Stimulated activated CD4-positive, alpha-beta T cell treated with anti-CD3 and anti-CD28 coated beads, Interleukin-4, amount 100 ng/mL, for 1 hour (primary cell): ENCODE measurements around the gene SMPD3.
A peak's percentile ranks its signal among the peaks of the same experiment; 100 is the strongest.

ENCODE experiments used
- DNase-seq: peaks from one replicate; pipeline ENCODE4 v3.0.0-alpha.2; 2020

SMPD3 gene

GRCh38 chr16:68351463-68351862, 96.8 kb downstream of the SMPD3 start:
- DNase-seq: no peak

GRCh38 chr16:68350813-68351350, 97.4 kb downstream of the SMPD3 start:
- DNase-seq: no peak

- no peak for DNase-seq
Measured at GRCh38 chr16:68349838-68350410, 98.4 kb downstream of the SMPD3 start.

DNA sequence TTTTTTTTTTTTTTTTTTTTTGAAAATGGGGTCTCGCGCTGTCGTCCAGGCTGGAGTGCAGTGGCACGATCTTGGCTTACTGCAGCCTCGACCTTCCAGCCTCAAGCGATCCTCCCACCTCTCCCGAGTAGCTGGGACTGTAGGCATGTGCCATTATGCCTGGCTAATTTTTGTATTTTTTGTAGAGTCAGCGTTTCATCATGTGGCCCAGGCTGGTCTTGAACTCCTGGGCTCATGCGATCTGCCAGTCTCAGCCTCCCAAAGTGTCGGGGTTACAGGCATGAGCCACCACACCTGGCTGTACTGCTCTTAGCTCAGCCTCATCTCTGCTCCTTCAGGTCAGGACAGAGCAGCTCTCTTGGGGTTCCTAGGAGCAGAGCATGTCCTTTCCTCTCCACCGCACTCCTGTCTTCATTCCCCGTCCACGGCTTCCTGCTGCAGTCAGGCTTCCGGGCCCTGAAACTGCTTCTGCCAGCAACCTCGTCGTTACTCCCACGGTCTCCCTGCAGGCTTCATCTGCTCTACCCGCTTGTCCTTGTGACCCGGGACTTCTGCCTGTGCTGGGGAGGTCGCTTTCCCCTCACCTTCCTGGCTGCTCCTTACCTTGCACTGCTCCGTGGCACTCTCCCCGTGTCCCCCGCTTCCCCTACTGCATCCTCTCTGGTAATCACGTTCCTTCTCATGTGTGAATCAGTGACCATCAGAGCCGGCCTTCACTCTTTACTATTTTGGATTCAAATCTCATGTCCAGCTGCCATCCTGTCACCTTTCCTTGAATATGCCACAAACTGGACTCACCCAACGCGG, 99.5 kb downstream of the SMPD3 start:
- no peak for DNase-seq

DNA sequence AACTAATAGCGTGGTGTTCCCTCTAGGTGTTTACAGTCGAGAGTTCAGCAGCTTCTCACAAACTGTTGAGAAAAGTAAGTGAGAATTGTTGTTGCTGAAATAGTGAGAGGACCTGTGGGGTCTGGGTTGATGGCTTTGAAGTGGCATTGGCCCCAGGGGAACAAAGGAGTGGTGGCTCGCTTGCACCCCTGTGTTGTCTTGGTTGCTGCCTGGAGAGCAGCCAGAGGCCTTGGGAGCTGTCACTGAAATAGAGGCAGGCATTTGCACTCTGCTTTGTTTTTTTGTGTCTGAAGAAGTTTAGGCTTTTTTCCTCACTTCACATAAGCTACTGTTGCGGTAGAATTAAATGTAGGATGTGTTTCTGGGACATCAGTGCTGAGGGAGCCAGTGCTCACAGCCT, 100.7 kb downstream of the SMPD3 start:
- DNase-seq: no peak

GRCh38 chr16:68346892-68347480, 101.3 kb downstream of the SMPD3 start:
- no peak for DNase-seq

- no peak for DNase-seq
Measured at GRCh38 chr16:68345958-68346635, 102.2 kb downstream of the SMPD3 start.

GRCh38 chr16:68345351-68345810, 102.9 kb downstream of the SMPD3 start:
- no peak for DNase-seq

- DNase-seq: no peak
Measured at GRCh38 chr16:68344252-68344651, 104.1 kb downstream of the SMPD3 start.

- DNase-seq: no peak
Measured at GRCh38 chr16:68343137-68343536, 105.2 kb downstream of the SMPD3 start.

GRCh38 chr16:68342620-68343019, 105.7 kb downstream of the SMPD3 start:
- no peak for DNase-seq

GRCh38 chr16:68339214-68339613, 109.1 kb downstream of the SMPD3 start:
- no peak for DNase-seq

GRCh38 chr16:68338326-68339119, 109.8 kb downstream of the SMPD3 start:
- no peak for DNase-seq

DNA sequence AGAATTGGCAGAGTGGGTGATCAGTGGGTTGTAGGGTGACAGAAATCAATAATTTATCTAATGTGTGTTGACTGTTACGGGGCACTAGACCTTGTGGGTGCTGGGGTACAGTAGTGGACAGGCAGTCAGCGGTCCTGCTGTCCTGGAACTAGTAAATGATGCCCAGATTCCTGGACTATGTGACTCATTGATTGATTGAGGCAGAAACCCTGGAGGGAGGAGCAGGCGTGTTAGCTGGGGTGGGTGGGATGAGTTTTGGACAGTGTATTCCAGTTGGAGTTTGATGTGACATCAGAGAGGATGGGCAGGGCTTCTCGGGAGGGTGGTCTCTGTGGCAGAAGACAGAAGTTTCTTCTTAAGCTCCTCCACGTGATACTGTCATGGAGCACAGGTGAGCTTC, 113.1 kb downstream of the SMPD3 start:
- DNase-seq: no peak

- no peak for DNase-seq
Measured at GRCh38 chr16:68332411-68333121, 115.7 kb downstream of the SMPD3 start.

DNA sequence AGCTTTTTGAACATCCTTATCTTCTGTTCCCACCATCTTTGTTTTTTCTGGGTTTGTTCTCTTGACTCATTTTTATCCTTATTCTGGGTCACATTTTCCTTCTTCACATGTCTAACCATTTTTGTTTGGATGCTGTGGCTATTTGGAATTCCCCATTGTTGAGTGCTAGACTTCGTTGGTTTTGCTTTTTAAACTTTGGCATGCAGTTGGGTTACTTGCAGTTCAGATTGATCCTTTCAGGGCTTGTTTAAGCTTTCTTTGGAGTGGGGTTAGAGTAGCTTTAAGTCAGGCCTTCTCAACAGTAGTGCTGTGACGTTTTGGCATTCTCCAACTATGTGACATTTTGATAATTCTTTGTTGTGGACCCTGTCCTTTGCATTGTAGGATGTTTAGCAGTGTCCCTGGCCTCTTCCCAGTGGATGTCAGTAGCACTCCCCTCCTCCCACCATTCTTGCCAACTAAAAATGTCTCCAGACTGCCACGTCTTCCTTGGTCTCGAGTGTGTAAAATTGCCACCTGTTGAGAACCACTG, 116.4 kb downstream of the SMPD3 start:
- no peak for DNase-seq

- no peak for DNase-seq
Measured at GRCh38 chr16:68328860-68329390, 119.4 kb downstream of the SMPD3 start.

GRCh38 chr16:68328151-68328859, 120.0 kb downstream of the SMPD3 start:
- DNase-seq: peak; percentile 71

- no peak for DNase-seq
Measured at GRCh38 chr16:68324780-68325357, 123.4 kb downstream of the SMPD3 start.

DNA sequence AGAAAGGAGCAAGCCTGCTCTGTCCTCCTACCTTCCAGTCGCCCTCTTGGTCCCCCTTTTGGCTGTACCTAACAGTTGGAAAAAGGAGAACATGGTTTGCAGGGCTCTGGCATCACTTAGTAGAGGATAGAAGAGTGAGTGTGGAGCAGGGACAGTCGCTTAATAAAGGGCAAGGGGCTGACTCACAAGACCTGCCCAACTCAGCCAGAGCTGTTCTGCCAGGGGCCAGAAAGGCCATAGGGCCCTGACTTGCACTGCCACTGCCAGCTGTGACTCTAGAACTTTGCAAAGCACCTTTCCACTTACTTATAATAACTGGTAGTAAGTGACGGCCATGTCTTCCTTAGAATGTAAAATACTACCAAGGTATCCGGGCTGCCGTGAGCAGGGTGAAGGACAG, 124.0 kb downstream of the SMPD3 start:
- no peak for DNase-seq
